Endothelial cell of umbilical vein (primary cell): ENCODE results near the gene LDLRAD4.

ENCODE experiments used
- CTCF ChIP-seq, 2 donors: IDR thresholded peaks; 1 replicate in 1 of 2; 2 replicates in 1 of 2; pipeline ENCODE4 v1.5.1; 2011; ENCODE audit warnings: low read length in 2 of 2, mild to moderate bottlenecking in 2 of 2, moderate library complexity in 2 of 2, control low read depth in 1 of 2, inconsistent platforms in 1 of 2, low read depth in 1 of 2; ENCODE audit not compliant: insufficient read depth in 1 of 2; ENCODE audit errors: extremely low read depth in 1 of 2
- EZH2 ChIP-seq: IDR thresholded peaks from 2 replicates; pipeline ENCODE4 v1.6.1; 2012; ENCODE audit warnings: borderline replicate concordance, low read depth, mild to moderate bottlenecking, moderate library complexity, low read length, inconsistent platforms; ENCODE audit not compliant: severe bottlenecking
- FOS ChIP-seq: IDR thresholded peaks from 2 replicates; pipeline ENCODE4 v1.6.1; 2011; ENCODE audit warnings: mild to moderate bottlenecking, low read length, moderate library complexity, borderline replicate concordance; ENCODE audit not compliant: insufficient read depth
- GATA2 ChIP-seq: IDR thresholded peaks from 2 replicates; pipeline ENCODE4 v1.7.0; 2011; ENCODE audit warnings: low read depth, mild to moderate bottlenecking, moderate library complexity, mixed read lengths, low read length; ENCODE audit not compliant: insufficient read length, insufficient read depth
- JUN ChIP-seq: IDR thresholded peaks from 2 replicates; pipeline ENCODE4 v1.6.1; 2011; ENCODE audit warnings: borderline replicate concordance, low read depth; ENCODE audit not compliant: insufficient read length, insufficient read depth
- POLR2A ChIP-seq: IDR thresholded peaks from 2 replicates; pipeline ENCODE4 v1.6.1; 2012; ENCODE audit warnings: low read depth, mild to moderate bottlenecking, control low read depth, low read length
- POLR2AphosphoS5 ChIP-seq: IDR thresholded peaks from 2 replicates; pipeline ENCODE4 v1.6.1; 2012; ENCODE audit warnings: low read depth, mild to moderate bottlenecking, control low read depth, low read length, moderate library complexity; ENCODE audit not compliant: insufficient read depth
- TF ChIP-seq, protein P1 (sequence below): IDR thresholded peaks from 2 replicates; pipeline ENCODE4 v1.6.1; 2011; ENCODE audit not compliant: insufficient read depth, insufficient read length

DNA sequence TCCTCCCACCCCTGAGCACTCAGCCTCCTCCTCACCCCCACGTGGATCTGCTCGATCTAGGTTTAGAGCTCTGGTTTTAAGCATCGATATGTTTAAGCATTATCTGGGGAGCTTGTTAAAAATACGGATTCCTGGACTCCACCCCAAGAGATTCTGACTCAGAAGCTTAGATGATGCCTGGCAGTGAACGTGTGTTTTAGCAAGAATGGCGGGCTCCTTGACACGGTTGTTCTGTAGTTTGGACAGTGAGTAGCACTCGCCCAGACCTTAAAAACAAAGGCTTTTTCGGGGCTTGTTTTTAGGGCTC, 47.3 kb downstream of the LDLRAD4 start:
- TF ChIP-seq EZH2 (no peak), CTCF (IDR thresholded peaks at IDR 0.05; ENCODE audit: extremely low read depth in 1 of 2, insufficient read depth in 1 of 2, low read depth in 1 of 2, low read length in 2 of 2) (no peak), POLR2AphosphoS5 (no peak), GATA2 (no peak), POLR2A (no peak), FOS (no peak), JUN (no peak)
- TF ChIP-seq, protein P1, sequence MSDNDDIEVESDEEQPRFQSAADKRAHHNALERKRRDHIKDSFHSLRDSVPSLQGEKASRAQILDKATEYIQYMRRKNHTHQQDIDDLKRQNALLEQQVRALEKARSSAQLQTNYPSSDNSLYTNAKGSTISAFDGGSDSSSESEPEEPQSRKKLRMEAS: no peak
